Chondrocyte (in vitro differentiated cells): Measurements from ENCODE around the gene SH3BP2. TPM values are rescaled to one million over a fixed set of nuclear protein-coding genes. Genes with fewer than 3 reads are reported as not detected.

Experiments
- DNase-seq: peaks from one replicate; pipeline ENCODE4 v3.0.0; 2021; ENCODE audit warnings: mixed read lengths, low spot score
- H3K27ac Mint-ChIP-seq: one replicate; pipeline ENCODE4 v1.8.0; 2021; ENCODE audit warnings: mild to moderate bottlenecking, moderate library complexity, mixed read lengths; ENCODE audit not compliant: unreplicated experiment
- H3K27me3 Mint-ChIP-seq: 2 replicates; pipeline ENCODE4 v1.8.0; 2021; ENCODE audit warnings: low read depth, mixed read lengths
- H3K36me3 Mint-ChIP-seq: 2 replicates; pipeline ENCODE4 v1.8.0; 2021; ENCODE audit warnings: low read depth, mixed read lengths
- H3K4me1 Mint-ChIP-seq: 2 replicates; pipeline ENCODE4 v1.8.0; 2021; ENCODE audit warnings: low read depth, mild to moderate bottlenecking, mixed read lengths
- H3K4me3 Mint-ChIP-seq: one replicate; pipeline ENCODE4 v1.8.0; 2021; ENCODE audit warnings: mild to moderate bottlenecking, moderate library complexity, mixed read lengths; ENCODE audit not compliant: unreplicated experiment
- H3K9me3 Mint-ChIP-seq: 2 replicates; pipeline ENCODE4 v1.8.0; 2021; ENCODE audit warnings: low read depth, mixed read lengths
- total RNA-seq: library from RNA; stranded (reverse); gene quantifications from 3 replicates; pipeline ENCODE4 v1.2.1, GENCODE V29; 2021
- TF ChIP-seq, protein P1 (sequence below): fragments of 200-600 bp; sonication (generic); IDR thresholded peaks from 2 replicates; pipeline ENCODE4 v1.5.0; 2021; ENCODE audit warnings: antibody characterized with exemption, mild to moderate bottlenecking, moderate library complexity

Gene SH3BP2
- total RNA-seq, 1 donor from 2014 or later: 59.8 TPM

DNA sequence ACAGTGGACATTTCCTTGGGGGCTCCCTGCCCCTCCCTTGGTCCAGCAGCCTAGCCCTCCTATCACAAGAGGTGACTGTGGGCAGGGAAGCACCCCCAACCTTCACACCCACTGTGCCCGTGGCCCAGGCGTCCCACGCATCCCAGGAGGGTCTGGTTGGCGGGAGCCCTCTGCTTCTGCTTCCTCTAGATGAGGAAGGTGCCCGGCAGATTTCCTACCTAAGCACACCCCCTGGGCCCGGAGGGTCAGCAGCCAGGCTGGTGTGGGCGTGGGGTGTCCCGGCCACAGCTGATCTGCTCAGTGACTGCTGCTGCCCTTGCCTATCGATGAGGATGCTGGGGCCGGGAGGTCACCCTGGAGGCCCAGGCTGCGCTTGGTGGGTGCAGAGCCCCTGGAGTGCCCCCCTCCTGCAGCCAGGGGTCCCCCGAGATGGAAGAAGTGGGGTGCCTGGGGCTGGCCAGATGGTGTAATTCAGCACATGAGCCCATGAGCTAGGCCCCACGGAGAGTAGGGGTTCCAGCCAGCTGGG lies 12.2 kb downstream of the SH3BP2 start:
- peaks cover 5% of the 10 kb centered on the region for H3K36me3 Mint-ChIP-seq
- peaks cover 49% of the 10 kb centered on the region for H3K4me1 Mint-ChIP-seq
- no peaks in the 10 kb centered on the region for H3K9me3 Mint-ChIP-seq
- H3K27ac Mint-ChIP-seq: no peak overlapping the region
- no peaks in the 10 kb centered on the region for H3K27me3 Mint-ChIP-seq
- peak; percentile 83 for DNase-seq
- H3K4me3 Mint-ChIP-seq: no peak overlapping the region
- TF ChIP-seq, protein P1, sequence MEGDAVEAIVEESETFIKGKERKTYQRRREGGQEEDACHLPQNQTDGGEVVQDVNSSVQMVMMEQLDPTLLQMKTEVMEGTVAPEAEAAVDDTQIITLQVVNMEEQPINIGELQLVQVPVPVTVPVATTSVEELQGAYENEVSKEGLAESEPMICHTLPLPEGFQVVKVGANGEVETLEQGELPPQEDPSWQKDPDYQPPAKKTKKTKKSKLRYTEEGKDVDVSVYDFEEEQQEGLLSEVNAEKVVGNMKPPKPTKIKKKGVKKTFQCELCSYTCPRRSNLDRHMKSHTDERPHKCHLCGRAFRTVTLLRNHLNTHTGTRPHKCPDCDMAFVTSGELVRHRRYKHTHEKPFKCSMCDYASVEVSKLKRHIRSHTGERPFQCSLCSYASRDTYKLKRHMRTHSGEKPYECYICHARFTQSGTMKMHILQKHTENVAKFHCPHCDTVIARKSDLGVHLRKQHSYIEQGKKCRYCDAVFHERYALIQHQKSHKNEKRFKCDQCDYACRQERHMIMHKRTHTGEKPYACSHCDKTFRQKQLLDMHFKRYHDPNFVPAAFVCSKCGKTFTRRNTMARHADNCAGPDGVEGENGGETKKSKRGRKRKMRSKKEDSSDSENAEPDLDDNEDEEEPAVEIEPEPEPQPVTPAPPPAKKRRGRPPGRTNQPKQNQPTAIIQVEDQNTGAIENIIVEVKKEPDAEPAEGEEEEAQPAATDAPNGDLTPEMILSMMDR: no peak

GRCh38 chr4:2805712-2806389 lies 13.0 kb downstream of the SH3BP2 start:
- DNase-seq: peak; percentile 84
- no peaks in the 10 kb centered on the region for H3K9me3 Mint-ChIP-seq
- H3K4me3 Mint-ChIP-seq: no peak overlapping the region
- peaks cover 40% of the 10 kb centered on the region for H3K4me1 Mint-ChIP-seq
- no peaks in the 10 kb centered on the region for H3K27me3 Mint-ChIP-seq
- H3K27ac Mint-ChIP-seq: no peak overlapping the region
- peaks cover 5% of the 10 kb centered on the region for H3K36me3 Mint-ChIP-seq
- TF ChIP-seq, protein P1: no peak

- H3K36me3 Mint-ChIP-seq: peaks cover 5% of the 10 kb centered on the region
- H3K27ac Mint-ChIP-seq: peak overlapping the region; percentile 88
- TF ChIP-seq, protein P1: no peak
Observed at GRCh38 chr4:2806390-2807355, 13.8 kb downstream of the SH3BP2 start.

GRCh38 chr4:2807571-2807970 lies 14.7 kb downstream of the SH3BP2 start:
- TF ChIP-seq, protein P1: no peak
- no peak for DNase-seq
- H3K27ac Mint-ChIP-seq: no peak overlapping the region
- no peaks in the 10 kb centered on the region for H3K9me3 Mint-ChIP-seq
- peaks cover 42% of the 10 kb centered on the region for H3K4me1 Mint-ChIP-seq
- no peaks in the 10 kb centered on the region for H3K27me3 Mint-ChIP-seq
- H3K4me3 Mint-ChIP-seq: no peak overlapping the region
- H3K36me3 Mint-ChIP-seq: peaks cover 5% of the 10 kb centered on the region

More at GRCh38 chr4:2806390-2807355, 13.8 kb downstream of the SH3BP2 start:
- Mint-ChIP-seq H3K4me1 (peaks cover 37% of the 10 kb centered on the region), H3K4me3 (no peak overlapping the region), H3K27me3 (no peaks in the 10 kb centered on the region), H3K9me3 (no peaks in the 10 kb centered on the region)
- DNase-seq: no peak

- Mint-ChIP-seq H3K4me1 (peaks cover 46% of the 10 kb centered on the region), H3K9me3 (no peaks in the 10 kb centered on the region), H3K27ac (no peak overlapping the region), H3K4me3 (no peak overlapping the region), H3K36me3 (peaks cover 5% of the 10 kb centered on the region), H3K27me3 (no peaks in the 10 kb centered on the region)
- no peak for DNase-seq
- TF ChIP-seq, protein P1: no peak
Observed at GRCh38 chr4:2808001-2808400, 15.1 kb downstream of the SH3BP2 start.
